GM19351 (cell line): Measurements from ENCODE around the gene TTC16.

Source experiments
- ATAC-seq: cut with Tn5 transposase; IDR thresholded peaks from one replicate; pipeline ENCODE4 v1.9.1; 2021; ENCODE audit warnings: mild to moderate bottlenecking, moderate library complexity; ENCODE audit not compliant: unreplicated experiment

Gene TTC16, protein sequence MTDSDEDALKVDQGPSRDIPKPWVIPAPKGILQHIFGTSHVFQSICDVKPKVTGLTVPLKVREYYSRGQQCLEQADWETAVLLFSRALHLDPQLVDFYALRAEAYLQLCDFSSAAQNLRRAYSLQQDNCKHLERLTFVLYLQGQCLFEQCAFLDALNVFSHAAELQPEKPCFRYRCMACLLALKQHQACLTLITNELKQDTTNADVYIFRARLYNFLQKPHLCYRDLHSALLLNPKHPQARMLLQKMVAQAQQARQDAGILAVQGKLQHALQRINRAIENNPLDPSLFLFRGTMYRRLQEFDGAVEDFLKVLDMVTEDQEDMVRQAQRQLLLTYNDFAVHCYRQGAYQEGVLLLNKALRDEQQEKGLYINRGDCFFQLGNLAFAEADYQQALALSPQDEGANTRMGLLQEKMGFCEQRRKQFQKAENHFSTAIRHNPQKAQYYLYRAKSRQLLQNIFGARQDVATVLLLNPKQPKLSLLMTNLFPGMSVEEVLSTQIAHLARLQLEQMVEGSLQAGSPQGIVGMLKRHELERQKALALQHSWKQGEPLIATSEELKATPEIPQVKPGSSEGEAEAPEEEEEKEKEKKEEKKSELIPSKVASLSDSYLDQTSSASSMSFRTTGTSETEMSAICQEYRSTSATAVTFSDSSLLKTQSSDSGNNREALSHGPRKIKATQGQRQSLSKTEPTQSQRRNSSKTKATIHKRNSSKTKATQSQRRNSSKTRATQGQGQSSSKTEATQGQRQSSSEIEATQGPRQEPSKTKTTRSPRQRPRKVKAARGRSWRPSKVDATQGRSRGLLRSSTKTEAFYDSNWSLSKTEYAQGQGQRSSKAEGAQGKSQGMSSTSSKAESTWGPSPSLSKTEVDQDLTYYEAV

GRCh38 chr9:127715470-127716337 is at the start of gene TTC16, which contains the start of gene PTRH1:
Gene TTC16, plus strand, starts transcription at chr9:127716079. Its CDS starts 67 bp downstream, at chr9:127716146.
Gene PTRH1, minus strand, starts transcription at chr9:127715663. Its CDS starts 24 bp downstream, at chr9:127715639.
- peak; percentile 94 for ATAC-seq

DNA sequence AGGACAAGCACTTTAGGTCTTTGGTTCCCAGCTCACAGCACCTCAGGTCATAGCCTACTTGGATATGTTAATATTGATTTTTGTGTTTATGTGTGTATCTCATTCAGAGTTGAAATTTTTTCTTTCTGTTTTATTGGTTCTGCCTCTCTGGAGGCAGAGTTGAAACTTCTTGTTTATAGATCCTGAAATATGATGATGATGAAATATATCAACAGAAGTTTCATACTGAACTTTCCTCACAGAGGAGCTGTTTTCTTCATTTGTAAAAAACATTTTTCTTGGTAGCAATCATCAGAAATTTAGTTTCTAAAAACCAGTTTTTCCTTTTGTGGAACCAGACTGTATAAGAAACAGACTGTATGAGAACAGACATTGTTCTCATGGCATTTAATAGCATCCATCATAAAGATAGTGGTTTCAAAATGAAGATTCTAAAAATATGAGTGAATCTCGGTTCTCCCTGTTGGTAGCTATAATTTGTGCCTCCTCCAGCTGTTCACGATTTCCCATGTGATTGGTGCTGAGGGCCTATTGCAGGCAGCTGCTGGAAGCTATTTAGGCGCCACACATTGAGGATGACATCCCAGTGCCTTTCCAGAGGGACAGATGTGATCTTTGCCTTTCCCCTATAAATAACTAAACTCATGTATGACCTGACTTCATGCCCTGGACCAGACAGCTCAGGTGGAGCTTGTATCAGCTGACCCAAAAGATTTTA is 48.6 kb upstream of the TTC16 start:
- ATAC-seq = no peak

DNA sequence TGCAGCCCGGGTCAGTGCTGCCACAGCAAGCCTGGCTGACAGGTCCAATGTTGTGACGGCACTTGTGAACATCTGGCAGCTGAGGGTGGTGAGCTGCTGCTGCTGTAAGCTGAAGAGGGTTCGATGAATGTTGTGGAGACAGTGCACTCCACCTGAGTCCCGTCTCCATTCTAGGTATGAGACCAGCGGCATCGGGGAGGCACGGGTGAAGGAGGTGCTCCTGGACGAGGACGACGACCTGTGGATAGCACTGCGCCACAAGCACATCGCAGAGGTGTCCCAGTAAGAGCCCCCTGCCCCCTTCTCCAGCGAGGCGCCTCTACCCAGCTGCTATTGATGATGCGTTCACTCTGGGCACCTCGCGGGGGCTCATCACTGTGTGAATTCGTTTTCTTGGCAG is 48.0 kb upstream of the TTC16 start:
- ATAC-seq = no peak

DNA sequence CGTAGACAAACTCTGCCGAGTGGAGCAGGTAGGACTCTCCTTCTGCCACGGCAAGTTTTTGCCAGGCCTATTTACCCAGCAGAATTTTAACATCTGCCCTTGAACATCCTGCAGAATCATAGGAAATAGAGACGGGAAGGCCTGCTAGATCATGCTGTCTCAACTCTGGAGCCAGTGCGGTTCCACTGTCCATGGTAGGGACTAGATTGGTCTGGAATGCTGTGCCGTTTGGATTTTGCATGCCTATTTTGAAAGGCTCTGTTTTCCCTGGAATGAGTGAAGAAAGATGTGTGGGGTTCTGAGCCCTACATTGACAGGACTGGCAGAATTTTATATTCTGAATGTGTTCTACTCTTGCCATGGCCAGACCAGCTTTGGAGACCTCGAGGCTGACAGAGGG is 42.6 kb upstream of the TTC16 start:
- no peak for ATAC-seq

DNA sequence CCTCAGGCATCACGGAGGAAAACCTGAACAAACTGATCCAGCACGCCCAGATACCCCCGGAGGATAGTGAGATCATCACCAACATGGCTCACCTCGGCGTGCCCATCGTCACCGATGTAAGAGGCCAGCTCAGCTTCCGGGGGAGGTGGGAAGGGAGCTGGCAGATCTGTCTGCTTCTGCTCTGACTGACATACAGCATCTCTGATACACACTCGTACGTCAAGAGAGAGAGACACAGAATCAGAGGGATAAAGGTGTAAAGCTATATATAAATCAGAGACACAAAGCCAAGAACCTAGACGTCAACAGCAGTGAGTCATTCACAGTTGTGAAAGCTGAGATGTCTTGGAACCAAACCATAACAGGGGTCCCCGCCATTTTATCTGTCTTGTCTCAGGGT is 39.2 kb upstream of the TTC16 start:
- ATAC-seq = no peak

GRCh38 chr9:127679506-127679905 is 36.4 kb upstream of the TTC16 start:
- no peak for ATAC-seq

DNA sequence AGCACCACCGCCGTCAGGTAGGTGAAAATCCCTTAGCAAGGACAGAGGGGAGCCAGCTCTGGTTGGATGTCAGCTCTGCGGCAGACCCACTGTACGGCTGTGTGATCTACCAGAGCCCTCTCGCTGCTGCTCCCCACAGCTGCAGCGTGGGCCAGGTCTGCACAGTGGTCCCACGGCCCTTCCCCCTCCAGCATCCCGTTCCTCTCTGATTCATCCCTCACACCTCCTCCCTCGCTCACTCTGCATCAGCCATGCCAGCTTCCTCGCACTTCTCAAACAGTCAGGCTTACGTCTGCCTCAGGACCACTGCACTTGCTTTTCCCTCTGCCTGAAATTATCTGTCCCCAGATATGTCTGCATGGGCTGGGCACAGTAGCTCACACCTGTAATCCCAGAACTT is 35.7 kb upstream of the TTC16 start:
- no peak for ATAC-seq

- no peak for ATAC-seq
These were observed 35.0 kb upstream of the TTC16 start for GRCh38 chr9:127680846-127681245.

GRCh38 chr9:127682351-127683136 is 33.3 kb upstream of the TTC16 start:
- ATAC-seq = no peak

- ATAC-seq = no peak
These were observed 32.2 kb upstream of the TTC16 start for GRCh38 chr9:127683723-127684122.

DNA sequence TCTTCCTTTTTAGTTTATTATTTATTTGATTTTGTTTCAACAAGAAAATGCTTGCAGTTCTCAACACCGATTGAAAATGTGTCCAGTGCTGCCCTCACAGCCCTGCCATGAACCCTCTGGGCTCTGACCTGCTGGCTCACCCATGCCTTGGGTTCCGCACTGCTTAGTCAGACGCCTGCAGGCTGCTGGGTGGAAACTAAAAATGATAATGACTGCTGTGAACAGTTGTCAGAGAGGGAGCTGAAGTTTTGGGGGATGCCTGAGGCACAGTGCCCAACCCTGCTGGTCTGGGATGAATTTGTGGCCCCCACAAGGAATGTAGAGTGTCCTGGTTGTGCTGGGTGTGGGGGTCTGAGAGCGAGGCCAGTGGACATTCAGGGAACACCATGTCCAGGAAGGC is 31.3 kb upstream of the TTC16 start:
- ATAC-seq = no peak

GRCh38 chr9:127686461-127687393 is 29.2 kb upstream of the TTC16 start:
- ATAC-seq = no peak

- ATAC-seq = no peak
These were observed 26.4 kb upstream of the TTC16 start for GRCh38 chr9:127689329-127690000.

DNA sequence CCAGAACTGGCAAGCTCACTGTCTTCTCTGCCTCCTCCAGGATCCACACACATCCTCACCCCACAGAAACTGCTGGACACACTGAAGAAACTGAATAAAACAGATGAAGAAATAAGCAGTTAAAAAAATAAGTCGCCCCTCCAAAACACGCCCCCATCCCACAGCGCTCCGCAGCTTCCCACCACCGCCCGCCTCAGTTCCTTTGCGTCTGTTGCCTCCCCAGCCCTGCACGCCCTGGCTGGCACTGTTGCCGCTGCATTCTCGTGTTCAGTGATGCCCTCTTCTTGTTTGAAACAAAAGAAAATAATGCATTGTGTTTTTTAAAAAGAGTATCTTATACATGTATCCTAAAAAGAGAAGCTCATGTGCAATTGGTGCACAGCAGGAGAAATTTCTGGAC is 25.1 kb upstream of the TTC16 start:
- ATAC-seq = no peak

- ATAC-seq = no peak
These were observed 23.8 kb upstream of the TTC16 start for GRCh38 chr9:127692071-127692470.

DNA sequence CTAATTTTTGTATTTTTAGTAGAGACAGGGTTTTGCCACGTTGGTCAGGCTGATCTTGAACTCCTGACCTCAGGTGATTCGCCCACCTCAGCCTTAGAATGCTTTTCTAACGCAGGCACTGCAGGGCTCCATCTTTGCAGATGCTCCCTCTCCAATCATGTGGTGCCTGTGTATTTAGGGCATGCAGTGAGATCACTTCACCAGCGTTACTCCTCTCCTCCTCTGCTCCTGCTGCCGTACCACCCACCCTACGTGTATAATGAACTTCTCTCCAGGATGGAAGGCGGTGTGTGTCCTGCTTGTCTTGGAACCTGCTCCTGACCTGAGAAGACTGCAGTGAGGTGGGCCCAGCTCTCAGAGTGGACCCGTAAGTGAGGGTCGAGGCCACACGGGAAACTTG is 22.7 kb upstream of the TTC16 start:
- no peak for ATAC-seq

GRCh38 chr9:127693697-127694096 is 22.2 kb upstream of the TTC16 start:
- ATAC-seq = no peak
